HCT116 (cell line): ENCODE results near the gene ABCC5.

Source experiments
- EZH2phosphoT487 ChIP-seq: fragments of 200-600 bp; IDR thresholded peaks from 2 replicates; pipeline ENCODE4 v1.6.1; 2018; ENCODE audit warnings: antibody characterized with exemption, borderline replicate concordance
- JUND ChIP-seq: IDR thresholded peaks from 2 replicates; pipeline ENCODE4 v1.6.1; 2012
- POLR2A ChIP-seq: IDR thresholded peaks from 2 replicates; pipeline ENCODE4 v1.7.0; 2011; ENCODE audit warnings: borderline replicate concordance; ENCODE audit not compliant: insufficient read depth, insufficient read length; ENCODE audit errors: extremely low read depth
- POLR2AphosphoS5 ChIP-seq: IDR thresholded peaks from 2 replicates; pipeline ENCODE4 v1.6.1; 2011; ENCODE audit warnings: mild to moderate bottlenecking, low read depth, low read length, moderate library complexity
- SP1 ChIP-seq: IDR thresholded peaks from 2 replicates; pipeline ENCODE4 v1.6.1; 2012; ENCODE audit warnings: low read depth
- ZFX ChIP-seq: fragments of 450-650 bp; IDR thresholded peaks from 2 replicates; pipeline ENCODE4 v1.6.1; 2017
- ZNF274 ChIP-seq: fragments of 200-500 bp; sonication (Bioruptor generic); IDR thresholded peaks from 2 replicates; pipeline ENCODE4 v1.6.1; 2014; ENCODE audit warnings: mild to moderate bottlenecking, low read depth, low read length, inconsistent platforms
- TF ChIP-seq, protein P1 (sequence below), 3 experiments: fragments of 200-600 bp in 1 of 3; sonication (generic) in 1 of 3; IDR thresholded peaks in 2 of 3; conservative IDR thresholded peaks in 1 of 3; 2 replicates each; pipeline ENCODE4 v1.5.1; 2012 to 2017; ENCODE audit warnings: low read depth in 2 of 3, low read length in 2 of 3, antibody characterized with exemption in 1 of 3, borderline replicate concordance in 1 of 3, control low read depth in 1 of 3, mild to moderate bottlenecking in 1 of 3, mixed read lengths in 1 of 3, mixed run types in 1 of 3, moderate library complexity in 1 of 3; ENCODE audit not compliant: insufficient read depth in 1 of 3
- TF ChIP-seq, protein P2 (sequence below): IDR thresholded peaks from 2 replicates; pipeline ENCODE4 v1.6.1; 2012

DNA sequence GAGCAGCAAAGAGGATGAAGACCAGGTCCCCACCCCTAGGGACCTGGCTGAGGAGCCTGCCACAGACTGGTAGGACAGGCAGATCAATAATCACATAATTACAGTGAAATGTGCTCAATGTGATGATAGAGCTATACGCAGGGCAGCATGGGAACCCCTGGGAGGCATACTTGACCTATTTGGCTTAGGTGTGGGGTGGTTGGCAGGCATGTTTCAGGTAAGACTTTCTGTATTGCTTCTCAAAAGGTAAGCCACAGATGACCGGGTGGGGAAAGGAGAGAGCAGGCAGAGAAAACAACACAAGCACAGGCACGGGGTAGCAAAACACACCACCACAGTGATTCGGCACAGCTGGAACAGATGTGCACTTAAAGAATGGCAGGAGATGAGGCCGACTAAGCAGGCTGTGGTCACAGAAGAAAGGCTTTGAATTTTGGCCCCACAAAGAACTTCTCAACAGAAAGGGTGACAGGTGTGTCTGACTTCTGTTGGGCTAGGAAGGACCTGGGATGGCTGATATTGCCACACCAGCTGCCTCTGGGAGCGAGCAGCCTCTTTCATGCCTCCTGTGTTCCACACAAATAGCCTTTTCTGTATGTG, 64.1 kb downstream of the ABCC5 start:
- TF ChIP-seq POLR2A (no peak), POLR2AphosphoS5 (no peak), EZH2phosphoT487 (no peak), SP1 (no peak), ZNF274 (no peak), ZFX (no peak), JUND (no peak)
- TF ChIP-seq, protein P1, sequence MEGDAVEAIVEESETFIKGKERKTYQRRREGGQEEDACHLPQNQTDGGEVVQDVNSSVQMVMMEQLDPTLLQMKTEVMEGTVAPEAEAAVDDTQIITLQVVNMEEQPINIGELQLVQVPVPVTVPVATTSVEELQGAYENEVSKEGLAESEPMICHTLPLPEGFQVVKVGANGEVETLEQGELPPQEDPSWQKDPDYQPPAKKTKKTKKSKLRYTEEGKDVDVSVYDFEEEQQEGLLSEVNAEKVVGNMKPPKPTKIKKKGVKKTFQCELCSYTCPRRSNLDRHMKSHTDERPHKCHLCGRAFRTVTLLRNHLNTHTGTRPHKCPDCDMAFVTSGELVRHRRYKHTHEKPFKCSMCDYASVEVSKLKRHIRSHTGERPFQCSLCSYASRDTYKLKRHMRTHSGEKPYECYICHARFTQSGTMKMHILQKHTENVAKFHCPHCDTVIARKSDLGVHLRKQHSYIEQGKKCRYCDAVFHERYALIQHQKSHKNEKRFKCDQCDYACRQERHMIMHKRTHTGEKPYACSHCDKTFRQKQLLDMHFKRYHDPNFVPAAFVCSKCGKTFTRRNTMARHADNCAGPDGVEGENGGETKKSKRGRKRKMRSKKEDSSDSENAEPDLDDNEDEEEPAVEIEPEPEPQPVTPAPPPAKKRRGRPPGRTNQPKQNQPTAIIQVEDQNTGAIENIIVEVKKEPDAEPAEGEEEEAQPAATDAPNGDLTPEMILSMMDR (IDR thresholded peaks at IDR 0.05 in 2 of 3, conservative IDR thresholded peaks at IDR 0.05 in 1 of 3; ENCODE audit: borderline replicate concordance in 1 of 3, insufficient read depth in 1 of 3, low read depth in 2 of 3, low read length in 2 of 3): no peak
- TF ChIP-seq, protein P2, sequence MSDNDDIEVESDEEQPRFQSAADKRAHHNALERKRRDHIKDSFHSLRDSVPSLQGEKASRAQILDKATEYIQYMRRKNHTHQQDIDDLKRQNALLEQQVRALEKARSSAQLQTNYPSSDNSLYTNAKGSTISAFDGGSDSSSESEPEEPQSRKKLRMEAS: no peak
